AG09319 (cell line): Measurements from ENCODE around the gene TINCR.

ENCODE experiments used
- DNase-seq: peaks from one replicate; pipeline ENCODE4 v3.0.0-alpha.2; 2010; ENCODE audit warnings: low read depth; ENCODE audit errors: extremely low read depth
- TF ChIP-seq, protein P1 (sequence below): IDR thresholded peaks from 2 replicates; pipeline ENCODE4 v1.5.1; 2011; ENCODE audit warnings: low read depth, mild to moderate bottlenecking, inconsistent platforms, low read length, moderate library complexity

The TINCR gene

GRCh38 chr19:5607318-5608275, 39.8 kb upstream of the TINCR start:
- no peak for DNase-seq
- TF ChIP-seq, protein P1, sequence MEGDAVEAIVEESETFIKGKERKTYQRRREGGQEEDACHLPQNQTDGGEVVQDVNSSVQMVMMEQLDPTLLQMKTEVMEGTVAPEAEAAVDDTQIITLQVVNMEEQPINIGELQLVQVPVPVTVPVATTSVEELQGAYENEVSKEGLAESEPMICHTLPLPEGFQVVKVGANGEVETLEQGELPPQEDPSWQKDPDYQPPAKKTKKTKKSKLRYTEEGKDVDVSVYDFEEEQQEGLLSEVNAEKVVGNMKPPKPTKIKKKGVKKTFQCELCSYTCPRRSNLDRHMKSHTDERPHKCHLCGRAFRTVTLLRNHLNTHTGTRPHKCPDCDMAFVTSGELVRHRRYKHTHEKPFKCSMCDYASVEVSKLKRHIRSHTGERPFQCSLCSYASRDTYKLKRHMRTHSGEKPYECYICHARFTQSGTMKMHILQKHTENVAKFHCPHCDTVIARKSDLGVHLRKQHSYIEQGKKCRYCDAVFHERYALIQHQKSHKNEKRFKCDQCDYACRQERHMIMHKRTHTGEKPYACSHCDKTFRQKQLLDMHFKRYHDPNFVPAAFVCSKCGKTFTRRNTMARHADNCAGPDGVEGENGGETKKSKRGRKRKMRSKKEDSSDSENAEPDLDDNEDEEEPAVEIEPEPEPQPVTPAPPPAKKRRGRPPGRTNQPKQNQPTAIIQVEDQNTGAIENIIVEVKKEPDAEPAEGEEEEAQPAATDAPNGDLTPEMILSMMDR: no peak

GRCh38 chr19:5605362-5605761, 37.6 kb upstream of the TINCR start:
- TF ChIP-seq, protein P1: no peak
- no peak for DNase-seq

DNA sequence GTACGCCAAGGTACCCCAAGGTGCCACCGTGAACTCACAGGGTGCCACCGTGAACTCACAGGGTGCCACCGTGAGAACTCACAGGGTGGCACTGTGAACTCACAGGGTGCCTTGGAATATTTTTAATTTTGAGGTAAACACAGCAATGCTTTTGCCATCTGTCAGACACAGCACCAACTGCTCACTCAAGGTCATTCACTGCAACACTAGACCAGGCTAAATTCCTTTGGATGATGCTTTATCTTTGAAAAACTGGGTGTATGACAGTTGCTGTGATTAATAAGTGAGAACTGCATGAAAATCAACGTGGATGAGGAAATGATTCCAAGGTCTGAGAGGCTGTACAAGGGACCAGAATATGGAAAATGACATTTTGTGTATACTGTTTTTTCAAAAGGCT, 35.9 kb upstream of the TINCR start:
- TF ChIP-seq, protein P1: no peak
- DNase-seq: no peak

DNA sequence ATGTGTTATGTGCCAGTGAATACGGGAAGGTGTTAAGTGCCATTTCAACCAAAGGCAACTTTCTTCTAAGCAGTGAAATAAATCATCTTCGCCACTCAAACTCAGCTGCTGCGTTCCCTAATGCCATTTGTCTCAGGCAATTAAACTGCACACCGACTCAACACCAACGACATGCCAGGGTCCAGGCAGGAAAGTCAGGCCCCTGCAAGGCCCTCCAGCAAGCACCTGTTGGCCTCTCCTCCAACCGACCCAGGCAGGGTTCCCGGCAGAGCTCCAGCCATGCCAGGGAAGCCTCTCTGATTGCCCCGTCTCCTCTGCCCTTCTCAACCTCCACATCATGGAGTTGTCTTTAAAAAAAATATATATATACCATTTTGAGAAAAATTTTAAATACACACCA, 33.0 kb upstream of the TINCR start:
- TF ChIP-seq, protein P1: no peak
- no peak for DNase-seq

- TF ChIP-seq, protein P1: no peak
Observed at GRCh38 chr19:5595745-5596144, 28.0 kb upstream of the TINCR start.

GRCh38 chr19:5595129-5595528, 27.4 kb upstream of the TINCR start:
- TF ChIP-seq, protein P1: no peak
- no peak for DNase-seq

More at GRCh38 chr19:5595745-5596144, 28.0 kb upstream of the TINCR start:
- no peak for DNase-seq

DNA sequence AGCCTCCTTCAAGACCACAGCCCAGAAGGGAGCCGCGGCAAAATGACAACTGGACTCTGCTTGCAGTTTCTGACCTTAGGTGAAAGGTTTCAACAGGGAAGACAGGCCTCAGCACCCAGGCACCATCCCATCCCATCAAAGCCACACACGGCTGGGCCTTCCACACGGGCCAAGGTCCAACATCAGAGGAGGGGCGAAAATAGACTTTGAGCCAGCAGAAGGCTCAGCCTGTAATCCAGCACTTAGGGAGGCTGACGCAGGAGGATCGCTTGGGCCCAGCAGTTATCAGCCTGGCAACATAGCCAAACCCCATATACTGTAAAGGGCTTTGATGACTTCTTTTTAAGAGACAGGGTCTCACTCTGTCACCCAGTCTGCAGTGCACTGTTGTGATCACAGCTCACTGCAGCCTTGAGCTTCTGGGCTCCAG, 26.8 kb upstream of the TINCR start:
- TF ChIP-seq, protein P1: no peak
- DNase-seq: no peak
